ENCODE data around the gene NPFFR1. TPM values are rescaled to one million over a fixed set of nuclear protein-coding genes. Genes with fewer than 3 reads are reported as not detected.

The NPFFR1 gene
- polyA plus RNA-seq, 1 donor, result 0.05 TPM

GRCh38 chr10:70289739-70290138 lies 5.9 kb upstream of the NPFFR1 start:
- no peak for DNase-seq (ENCODE audit: low read depth)

GRCh38 chr10:70286616-70287015 lies 2.8 kb upstream of the NPFFR1 start:
- DNase-seq (ENCODE audit: low read depth), result no peak

GRCh38 chr10:70285476-70285831 lies 1.6 kb upstream of the NPFFR1 start:
- no peak for DNase-seq (ENCODE audit: low read depth)

- DNase-seq (ENCODE audit: low read depth), result no peak
Measured at GRCh38 chr10:70284542-70285475, 1.0 kb upstream of the NPFFR1 start.

- no peak for DNase-seq (ENCODE audit: low read depth)
Measured at GRCh38 chr10:70283071-70283444, 746 bp downstream of the NPFFR1 start.

- DNase-seq (ENCODE audit: low read depth), result no peak
Measured at GRCh38 chr10:70281609-70282008, 2.2 kb downstream of the NPFFR1 start.

- DNase-seq (ENCODE audit: low read depth), result no peak
Measured at GRCh38 chr10:70280099-70280498, 3.7 kb downstream of the NPFFR1 start.

- no peak for DNase-seq (ENCODE audit: low read depth)
Measured at GRCh38 chr10:70277396-70278030, 6.3 kb downstream of the NPFFR1 start.

GRCh38 chr10:70274643-70275042 lies 9.2 kb downstream of the NPFFR1 start:
- no peak for DNase-seq (ENCODE audit: low read depth)

- no peak for DNase-seq (ENCODE audit: low read depth)
Measured at GRCh38 chr10:70272925-70273316, 10.9 kb downstream of the NPFFR1 start.

- no peak for DNase-seq (ENCODE audit: low read depth)
Measured at GRCh38 chr10:70271996-70272924, 11.5 kb downstream of the NPFFR1 start.

GRCh38 chr10:70270952-70271351 lies 12.9 kb downstream of the NPFFR1 start:
- DNase-seq (ENCODE audit: low read depth), result no peak

GRCh38 chr10:70269741-70270140 lies 14.1 kb downstream of the NPFFR1 start:
- DNase-seq (ENCODE audit: low read depth), result no peak

- no peak for DNase-seq (ENCODE audit: low read depth)
Measured at GRCh38 chr10:70268376-70268775, 15.4 kb downstream of the NPFFR1 start.

- DNase-seq (ENCODE audit: low read depth), result no peak
Measured at GRCh38 chr10:70267161-70267933, 16.5 kb downstream of the NPFFR1 start.

GRCh38 chr10:70266701-70267100 lies 17.1 kb downstream of the NPFFR1 start:
- DNase-seq (ENCODE audit: low read depth), result no peak

- no peak for DNase-seq (ENCODE audit: low read depth)
Measured at GRCh38 chr10:70266056-70266455, 17.7 kb downstream of the NPFFR1 start.

- DNase-seq (ENCODE audit: low read depth), result no peak
Measured at GRCh38 chr10:70265032-70265689, 18.6 kb downstream of the NPFFR1 start.

- no peak for DNase-seq (ENCODE audit: low read depth)
Measured at GRCh38 chr10:70260734-70261133, 23.1 kb downstream of the NPFFR1 start.

GRCh38 chr10:70260259-70260658 lies 23.5 kb downstream of the NPFFR1 start:
- no peak for DNase-seq (ENCODE audit: low read depth)

GRCh38 chr10:70258216-70258615 lies 25.6 kb downstream of the NPFFR1 start:
- no peak for DNase-seq (ENCODE audit: low read depth)

Measured in forelimb muscle (tissue), 1 donor.